ENCODE data around the gene KIF6.
A peak's percentile ranks its signal among the peaks of the same experiment; 100 is the strongest.

Gene KIF6

DNA sequence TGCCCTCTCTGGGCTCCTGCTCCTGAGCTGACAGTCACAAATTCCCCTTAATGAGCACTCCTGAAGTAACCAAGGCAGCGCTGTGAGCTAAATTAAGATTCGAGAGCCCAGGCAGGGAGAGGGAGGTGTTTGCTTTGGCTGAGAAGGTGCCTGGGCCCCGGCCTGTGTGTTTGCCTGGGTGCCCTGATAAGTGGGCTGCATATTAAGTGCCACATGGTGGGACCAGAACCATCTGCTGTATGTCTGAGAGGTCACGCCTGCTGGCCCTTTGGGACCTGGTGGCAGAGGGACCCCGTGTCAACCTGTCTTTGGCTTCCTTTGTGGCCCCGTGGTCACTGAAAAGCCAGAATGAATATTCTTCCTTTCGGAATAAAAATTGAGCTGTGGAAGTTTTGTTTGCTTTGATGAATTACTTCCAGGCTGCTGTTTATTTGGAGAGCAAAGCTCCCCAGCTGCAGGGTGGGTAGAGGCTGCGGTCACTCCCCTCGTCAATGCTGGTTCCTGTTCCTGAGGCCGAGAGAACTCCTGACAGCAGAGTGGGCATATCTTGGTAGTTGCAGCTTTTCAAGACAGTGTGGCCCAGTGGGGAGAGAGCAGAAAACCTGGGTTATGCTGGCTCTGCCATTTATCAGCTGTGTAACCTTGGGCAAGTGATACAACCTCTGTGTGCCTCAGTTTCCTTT, 385.2 kb downstream of the KIF6 start:
- H3K9me3 ChIP-seq (ENCODE audit: severe bottlenecking) = no peaks in the 10 kb centered on the region
- peak overlapping the region; percentile 78 for H3K27ac ChIP-seq
- no peaks in the 10 kb centered on the region for H3K27me3 ChIP-seq (ENCODE audit: insufficient read depth, low read depth, severe bottlenecking)
- H3K36me3 ChIP-seq = no peaks in the 10 kb centered on the region
- TF ChIP-seq, protein P1, sequence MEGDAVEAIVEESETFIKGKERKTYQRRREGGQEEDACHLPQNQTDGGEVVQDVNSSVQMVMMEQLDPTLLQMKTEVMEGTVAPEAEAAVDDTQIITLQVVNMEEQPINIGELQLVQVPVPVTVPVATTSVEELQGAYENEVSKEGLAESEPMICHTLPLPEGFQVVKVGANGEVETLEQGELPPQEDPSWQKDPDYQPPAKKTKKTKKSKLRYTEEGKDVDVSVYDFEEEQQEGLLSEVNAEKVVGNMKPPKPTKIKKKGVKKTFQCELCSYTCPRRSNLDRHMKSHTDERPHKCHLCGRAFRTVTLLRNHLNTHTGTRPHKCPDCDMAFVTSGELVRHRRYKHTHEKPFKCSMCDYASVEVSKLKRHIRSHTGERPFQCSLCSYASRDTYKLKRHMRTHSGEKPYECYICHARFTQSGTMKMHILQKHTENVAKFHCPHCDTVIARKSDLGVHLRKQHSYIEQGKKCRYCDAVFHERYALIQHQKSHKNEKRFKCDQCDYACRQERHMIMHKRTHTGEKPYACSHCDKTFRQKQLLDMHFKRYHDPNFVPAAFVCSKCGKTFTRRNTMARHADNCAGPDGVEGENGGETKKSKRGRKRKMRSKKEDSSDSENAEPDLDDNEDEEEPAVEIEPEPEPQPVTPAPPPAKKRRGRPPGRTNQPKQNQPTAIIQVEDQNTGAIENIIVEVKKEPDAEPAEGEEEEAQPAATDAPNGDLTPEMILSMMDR (IDR thresholded peaks at IDR 0.05; ENCODE audit: low read depth, low read length) = no peak
- H3K4me3 ChIP-seq (ENCODE audit: low read depth, low read length) = peak overlapping the region; percentile 25
- peak; percentile 70 for DNase-seq

DNA sequence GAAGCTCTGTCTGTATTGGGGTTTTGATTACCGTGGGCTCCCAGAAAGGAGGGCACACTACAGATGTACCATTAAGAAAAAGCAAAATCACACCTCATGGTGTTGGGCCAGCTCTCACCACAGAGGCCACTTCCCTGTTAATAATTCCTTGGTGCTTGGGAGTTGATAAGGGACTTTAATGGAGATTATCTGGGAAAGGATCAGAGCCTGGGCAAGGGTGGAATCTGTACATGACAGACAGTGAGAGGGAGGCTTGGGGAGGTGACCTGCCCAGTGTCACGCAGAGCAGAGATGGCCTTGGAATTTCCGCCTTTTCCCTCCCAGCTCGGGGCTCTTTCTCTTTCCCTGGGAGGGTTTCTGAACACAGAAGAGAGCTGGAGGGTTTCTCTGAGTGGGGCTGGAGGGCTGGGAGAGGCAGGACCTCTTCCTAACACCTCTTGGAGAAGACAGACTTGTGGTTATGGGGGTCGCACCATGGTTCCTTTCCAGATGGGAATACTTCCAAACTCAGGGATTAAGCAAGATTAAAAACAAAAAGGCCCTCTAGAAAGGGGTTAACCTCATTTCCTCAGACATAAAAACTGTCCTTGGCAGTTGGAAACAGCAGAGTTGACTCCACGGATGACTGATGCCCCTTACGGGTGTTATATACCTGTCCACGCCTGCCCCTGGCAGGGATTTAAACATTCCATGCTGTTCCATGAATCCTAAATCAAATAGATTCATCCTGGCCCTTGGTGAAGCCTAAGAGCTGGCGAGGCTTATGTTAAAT, 385.9 kb downstream of the KIF6 start:
- H3K9me3 ChIP-seq (ENCODE audit: severe bottlenecking) = no peaks in the 10 kb centered on the region
- peak overlapping the region; percentile 25 for H3K4me3 ChIP-seq (ENCODE audit: low read depth, low read length)
- peak; percentile 89 for DNase-seq
- H3K27ac ChIP-seq = peak overlapping the region; percentile 78
- TF ChIP-seq, protein P1 (IDR thresholded peaks at IDR 0.05; ENCODE audit: low read depth, low read length) = no peak
- no peaks in the 10 kb centered on the region for H3K36me3 ChIP-seq
- H3K27me3 ChIP-seq (ENCODE audit: insufficient read depth, low read depth, severe bottlenecking) = no peaks in the 10 kb centered on the region

DNA sequence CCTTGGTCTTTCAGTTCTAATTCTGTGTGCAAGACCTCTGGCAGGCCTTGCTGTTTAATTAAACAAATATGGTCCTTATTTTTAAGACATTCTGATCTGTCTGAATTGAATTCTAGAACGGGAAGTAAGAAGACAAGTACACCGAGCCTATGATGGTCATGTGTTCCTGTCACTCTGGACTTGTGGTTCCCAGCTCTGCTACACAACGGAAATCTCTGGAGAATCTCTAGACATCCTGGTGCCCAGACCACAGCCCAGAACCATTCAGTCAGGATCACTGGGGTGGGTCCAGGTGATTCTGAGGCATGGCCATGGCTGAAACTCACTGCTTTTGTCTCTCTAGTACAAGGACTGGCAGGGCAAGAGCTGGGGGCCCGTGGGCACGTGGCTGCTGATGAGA, 386.8 kb downstream of the KIF6 start:
- TF ChIP-seq, protein P1 (IDR thresholded peaks at IDR 0.05; ENCODE audit: low read depth, low read length) = no peak
- H3K9me3 ChIP-seq (ENCODE audit: severe bottlenecking) = no peaks in the 10 kb centered on the region
- no peak for DNase-seq
- no peak overlapping the region for H3K4me3 ChIP-seq (ENCODE audit: low read depth, low read length)
- peak overlapping the region; percentile 78; the same call in 1 of the 2 replicates for H3K27ac ChIP-seq
- no peaks in the 10 kb centered on the region for H3K36me3 ChIP-seq
- H3K27me3 ChIP-seq (ENCODE audit: insufficient read depth, low read depth, severe bottlenecking) = no peaks in the 10 kb centered on the region

DNA sequence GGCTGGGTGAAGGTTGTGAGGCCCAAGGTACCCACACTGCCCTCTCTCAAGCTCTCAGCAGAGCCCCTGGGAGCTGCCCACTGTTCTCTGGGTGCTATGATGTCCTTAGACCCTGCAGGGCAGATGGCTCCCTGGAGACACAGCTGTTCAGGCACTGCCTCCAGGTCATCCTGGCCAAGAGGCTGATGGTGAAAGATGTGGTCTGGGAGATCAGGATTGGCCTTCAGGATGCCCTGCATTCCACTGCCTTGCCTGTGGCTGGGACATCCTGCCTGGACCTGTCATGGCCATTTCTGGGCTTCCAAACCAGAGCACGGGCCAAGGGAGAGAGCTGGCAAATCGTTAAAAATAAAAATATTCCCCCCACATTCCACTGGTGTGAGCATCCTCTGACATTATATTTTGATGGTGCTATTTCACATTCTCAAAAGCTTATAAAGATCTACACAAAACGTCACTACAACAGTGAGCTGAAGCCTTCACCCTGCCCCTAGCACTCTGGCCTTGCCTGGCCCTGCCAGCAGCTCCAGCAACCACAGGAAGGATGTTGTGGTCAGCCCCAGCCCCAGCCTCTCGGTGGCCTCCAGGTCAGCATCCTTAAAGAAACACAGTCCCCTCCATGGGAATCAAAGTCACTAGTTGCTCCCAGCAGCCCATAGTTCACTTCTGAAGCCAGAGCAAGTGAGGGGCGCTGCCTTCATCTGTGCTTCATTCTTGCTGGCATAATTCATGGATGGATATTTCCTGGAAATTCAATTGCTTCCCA, 389.2 kb downstream of the KIF6 start:
- H3K36me3 ChIP-seq = no peaks in the 10 kb centered on the region
- TF ChIP-seq, protein P1 (IDR thresholded peaks at IDR 0.05; ENCODE audit: low read depth, low read length) = no peak
- no peak for DNase-seq
- H3K27ac ChIP-seq = no peak overlapping the region
- no peak overlapping the region for H3K4me3 ChIP-seq (ENCODE audit: low read depth, low read length)
- no peaks in the 10 kb centered on the region for H3K9me3 ChIP-seq (ENCODE audit: severe bottlenecking)
- H3K27me3 ChIP-seq (ENCODE audit: insufficient read depth, low read depth, severe bottlenecking) = no peaks in the 10 kb centered on the region

DNA sequence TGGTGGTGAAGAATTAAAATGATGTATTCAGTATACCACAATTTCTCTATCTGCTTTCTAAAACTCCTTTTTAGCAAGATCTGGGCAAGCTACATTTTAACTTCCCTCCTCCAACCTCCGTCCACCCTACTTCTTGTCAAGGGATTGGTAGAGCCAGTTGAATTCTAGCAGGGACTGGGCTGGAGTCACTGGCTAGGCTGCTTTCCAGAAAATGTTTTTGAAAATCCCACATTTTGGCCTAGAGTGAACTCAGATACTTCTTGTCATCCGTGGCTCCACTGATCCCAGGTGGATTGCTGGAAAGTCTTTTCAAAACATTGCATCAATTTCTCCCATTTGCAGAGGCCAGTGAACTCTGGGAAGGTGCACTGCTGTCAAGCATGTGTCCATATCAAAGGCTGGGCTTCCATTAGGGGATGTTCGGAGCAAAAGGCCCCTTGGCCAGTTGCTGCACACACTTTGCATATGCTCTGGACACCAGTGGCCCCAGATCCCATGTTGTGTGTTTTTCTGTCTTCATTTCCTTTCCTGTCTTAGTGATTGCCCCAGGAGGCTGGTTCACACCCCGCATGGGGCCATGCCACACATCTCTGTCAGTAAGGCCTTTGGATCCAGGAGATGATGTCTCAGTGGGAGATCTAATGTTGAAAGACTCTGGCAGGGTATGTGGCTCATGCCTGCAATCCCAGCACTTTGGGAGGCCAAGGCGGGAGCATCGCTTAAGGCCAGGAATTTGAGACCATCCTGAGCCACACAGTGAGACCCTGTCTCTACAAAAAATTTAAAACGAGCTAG, 391.4 kb downstream of the KIF6 start:
- TF ChIP-seq, protein P1 (IDR thresholded peaks at IDR 0.05; ENCODE audit: low read depth, low read length) = no peak
- no peak overlapping the region for H3K27ac ChIP-seq
- H3K4me3 ChIP-seq (ENCODE audit: low read depth, low read length) = no peak overlapping the region
- H3K9me3 ChIP-seq (ENCODE audit: severe bottlenecking) = no peaks in the 10 kb centered on the region
- H3K27me3 ChIP-seq (ENCODE audit: insufficient read depth, low read depth, severe bottlenecking) = no peaks in the 10 kb centered on the region
- no peak for DNase-seq
- H3K36me3 ChIP-seq = no peaks in the 10 kb centered on the region
